ENCODE data around the gene FICD. TPM values are rescaled to one million over a fixed set of nuclear protein-coding genes. Genes with fewer than 3 reads are reported as not detected.

Gene FICD
- total and polyA plus RNA-seq, 12 donors, result 2.7 to 77.5 (median 13.0) TPM

DNA sequence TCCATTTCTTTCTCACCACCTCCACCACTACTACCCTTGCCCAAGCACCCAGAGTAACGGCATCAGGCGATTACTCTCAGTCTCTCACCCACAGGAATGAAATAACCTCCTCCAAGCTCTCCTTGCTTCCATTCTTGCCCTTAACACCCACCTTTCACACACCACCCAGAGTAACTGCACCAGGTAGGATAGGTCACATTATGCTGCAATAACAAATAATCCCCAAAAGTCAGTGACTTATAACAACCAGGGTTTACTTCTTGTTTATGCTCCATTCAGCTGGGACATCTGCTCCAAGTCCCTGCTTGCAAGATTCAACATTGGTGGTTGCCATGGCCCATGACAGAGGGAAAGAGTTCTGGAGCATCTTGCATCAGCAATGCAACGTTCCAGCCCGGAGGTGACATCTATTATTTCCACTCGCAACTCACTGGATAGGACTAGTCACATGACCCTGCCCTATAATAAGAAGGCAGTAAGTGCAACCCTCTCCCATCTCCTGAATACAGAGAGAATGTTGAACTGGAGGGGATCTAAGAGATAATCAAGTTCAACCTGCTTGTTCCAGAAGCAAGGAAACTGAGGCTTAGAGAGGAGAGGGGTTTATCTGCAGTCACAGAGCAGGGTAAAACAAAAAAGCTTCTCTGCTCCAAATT lies 41.5 kb upstream of the FICD start:
- Histone ChIP-seq H3K4me3 (no peak overlapping the region), H3K27me3 (no peaks in the 10 kb centered on the region), H3K27ac (no peak overlapping the region), H3K9me3 (replicated peaks in 1 of 3) (no peaks in the 10 kb centered on the region), H3K36me3 (replicated peaks in 1 of 2) (no peaks in the 10 kb centered on the region), H3K4me1 (replicated peaks in 1 of 2) (no peaks in the 10 kb centered on the region)
- TF ChIP-seq, protein P1, sequence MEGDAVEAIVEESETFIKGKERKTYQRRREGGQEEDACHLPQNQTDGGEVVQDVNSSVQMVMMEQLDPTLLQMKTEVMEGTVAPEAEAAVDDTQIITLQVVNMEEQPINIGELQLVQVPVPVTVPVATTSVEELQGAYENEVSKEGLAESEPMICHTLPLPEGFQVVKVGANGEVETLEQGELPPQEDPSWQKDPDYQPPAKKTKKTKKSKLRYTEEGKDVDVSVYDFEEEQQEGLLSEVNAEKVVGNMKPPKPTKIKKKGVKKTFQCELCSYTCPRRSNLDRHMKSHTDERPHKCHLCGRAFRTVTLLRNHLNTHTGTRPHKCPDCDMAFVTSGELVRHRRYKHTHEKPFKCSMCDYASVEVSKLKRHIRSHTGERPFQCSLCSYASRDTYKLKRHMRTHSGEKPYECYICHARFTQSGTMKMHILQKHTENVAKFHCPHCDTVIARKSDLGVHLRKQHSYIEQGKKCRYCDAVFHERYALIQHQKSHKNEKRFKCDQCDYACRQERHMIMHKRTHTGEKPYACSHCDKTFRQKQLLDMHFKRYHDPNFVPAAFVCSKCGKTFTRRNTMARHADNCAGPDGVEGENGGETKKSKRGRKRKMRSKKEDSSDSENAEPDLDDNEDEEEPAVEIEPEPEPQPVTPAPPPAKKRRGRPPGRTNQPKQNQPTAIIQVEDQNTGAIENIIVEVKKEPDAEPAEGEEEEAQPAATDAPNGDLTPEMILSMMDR (IDR thresholded peaks at IDR 0.05), result no peak
- no peak for TF ChIP-seq POLR2A (IDR thresholded peaks at IDR 0.05)
- DNase-seq, result no peak
- WGBS, 4 donors, result 59 to 76% (median 75%) methylated on average over 5 of the region's 5 CpGs
- intact Hi-C loops (cut with DNase I), result no loop called here

DNA sequence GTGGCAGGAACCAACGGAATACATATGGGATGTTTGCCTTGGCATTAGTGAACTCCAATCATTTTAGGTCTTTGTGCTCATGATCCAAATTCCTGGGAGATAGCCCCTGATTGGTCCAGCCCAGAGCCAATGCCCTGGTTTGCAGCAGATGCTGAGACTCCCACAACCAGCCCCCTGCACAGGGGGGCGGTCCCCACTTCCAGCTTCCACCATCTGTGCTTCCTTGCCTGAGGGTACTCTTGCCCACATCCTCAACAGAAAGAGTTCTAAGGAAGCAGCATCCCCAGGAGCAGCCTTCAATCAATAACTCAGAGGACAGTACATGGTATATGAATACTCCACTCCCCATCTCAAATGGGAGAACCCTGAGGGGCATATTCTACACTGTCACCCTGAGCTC lies 39.7 kb upstream of the FICD start:
- intact Hi-C loops (cut with DNase I), result no loop called here
- no peak for TF ChIP-seq POLR2A (IDR thresholded peaks at IDR 0.05)
- TF ChIP-seq, protein P1 (IDR thresholded peaks at IDR 0.05), result no peak
- 56 to 61% (median 58%) methylated on average over 1 to 2 of the region's 2 CpGs for WGBS, 4 donors
- H3K4me1 ChIP-seq (replicated peaks in 1 of 2), result no peaks in the 10 kb centered on the region
- no peaks in the 10 kb centered on the region for H3K27me3 ChIP-seq
- H3K36me3 ChIP-seq (replicated peaks in 1 of 2), result no peaks in the 10 kb centered on the region
- DNase-seq, result no peak
- no peak overlapping the region for H3K4me3 ChIP-seq
- no peak overlapping the region for H3K27ac ChIP-seq
- H3K9me3 ChIP-seq (replicated peaks in 1 of 3), result no peaks in the 10 kb centered on the region

DNA sequence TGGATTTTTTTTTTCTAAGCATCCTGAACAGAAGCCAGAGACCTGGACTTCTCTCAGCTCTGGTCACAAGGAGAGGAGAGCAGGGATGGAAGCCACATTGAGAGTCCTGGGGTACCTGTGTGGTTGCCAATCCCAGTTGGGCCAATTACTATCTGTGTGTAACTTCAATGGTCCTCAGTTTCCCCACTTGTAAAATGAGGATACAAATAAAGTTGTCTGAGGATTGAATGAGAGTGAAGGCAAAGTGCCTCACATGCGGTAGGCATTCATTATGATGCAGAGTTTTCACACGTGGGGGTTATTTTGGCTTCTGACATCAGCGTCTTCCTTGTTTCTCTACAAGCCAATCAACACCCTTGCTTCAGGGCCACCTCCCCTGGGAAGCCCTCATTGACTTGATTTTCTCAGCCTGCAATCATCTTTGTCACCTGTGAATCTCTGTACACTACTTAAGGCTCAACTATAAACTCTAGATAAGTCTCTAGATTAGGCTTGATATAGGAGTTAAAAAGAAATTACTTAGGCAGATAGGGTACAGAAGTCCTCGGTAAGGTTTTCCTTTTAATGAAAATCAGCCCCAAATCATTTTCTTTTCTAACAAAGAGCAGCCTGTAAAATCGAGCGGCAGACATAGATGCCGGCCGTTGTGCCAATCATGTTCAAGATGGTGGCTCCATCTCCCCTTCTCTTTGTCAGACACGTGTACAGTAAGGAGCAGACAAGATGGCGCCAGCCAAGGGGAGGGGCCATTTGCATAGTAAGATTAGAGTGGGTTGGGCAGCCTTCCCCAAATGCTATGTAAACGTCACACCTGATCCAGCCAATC lies 37.8 kb upstream of the FICD start:
- Histone ChIP-seq H3K27me3 (no peaks in the 10 kb centered on the region), H3K9me3 (replicated peaks in 1 of 3) (no peaks in the 10 kb centered on the region), H3K4me3 (no peak overlapping the region), H3K36me3 (replicated peaks in 1 of 2) (no peaks in the 10 kb centered on the region), H3K27ac (no peak overlapping the region), H3K4me1 (replicated peaks in 1 of 2) (no peaks in the 10 kb centered on the region)
- TF ChIP-seq, protein P1 (IDR thresholded peaks at IDR 0.05), result no peak
- no peak for TF ChIP-seq POLR2A (IDR thresholded peaks at IDR 0.05)
- DNase-seq, result no peak
- WGBS, 4 donors, result 73 to 83% (median 78%) methylated on average over 11 of the region's 11 CpGs
- intact Hi-C loops (cut with DNase I), result no loop called here

DNA sequence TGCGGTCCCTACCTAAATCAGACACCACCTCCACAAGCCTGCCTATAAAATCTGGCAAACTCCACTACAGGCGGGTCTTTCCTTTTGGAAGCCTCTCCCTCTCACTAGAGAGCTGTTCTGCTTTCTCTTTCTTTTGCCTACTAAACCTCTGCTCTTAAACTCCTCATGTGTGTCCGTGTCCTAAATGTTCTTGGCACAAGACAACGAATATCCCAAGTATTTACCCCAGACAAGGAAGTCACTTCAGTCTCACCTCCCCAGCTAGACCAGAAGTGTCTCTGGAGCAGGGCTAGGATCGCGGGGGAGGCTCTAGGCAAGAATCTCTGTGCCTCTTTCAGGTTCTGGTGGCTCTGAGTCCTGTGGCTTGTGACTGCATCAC lies 37.2 kb upstream of the FICD start:
- TF ChIP-seq, protein P1 (IDR thresholded peaks at IDR 0.05), result no peak
- no peak for TF ChIP-seq POLR2A (IDR thresholded peaks at IDR 0.05)
- 77 to 88% (median 83%) methylated on average over 6 of the region's 6 CpGs for WGBS, 4 donors
- no peak overlapping the region for H3K27ac ChIP-seq
- DNase-seq, result no peak
- no peaks in the 10 kb centered on the region for H3K27me3 ChIP-seq
- no peak overlapping the region for H3K4me3 ChIP-seq
- no peaks in the 10 kb centered on the region for H3K4me1 ChIP-seq (replicated peaks in 1 of 2)
- H3K36me3 ChIP-seq (replicated peaks in 1 of 2), result no peaks in the 10 kb centered on the region
- intact Hi-C loops (cut with DNase I), result no loop called here
- H3K9me3 ChIP-seq (replicated peaks in 1 of 3), result no peaks in the 10 kb centered on the region
